VCaP (cell line): ENCODE results near the gene TIMM17B.

Experiments
- H3K27ac ChIP-seq: fragments of 450-650 bp; 2 replicates; pipeline ENCODE4 v1.5.1; 2017
- CTCF ChIP-seq: fragments of 450-650 bp; conservative IDR thresholded peaks from 2 replicates; pipeline ENCODE4 v1.5.1; 2017; ENCODE audit warnings: mild to moderate bottlenecking, moderate library complexity

The TIMM17B gene

GRCh38 chrX:48897625-48898306 lies at the start of gene TIMM17B, which contains the start of gene PQBP1:
TSS of gene TIMM17B (minus strand) at chrX:48897768. CDS start at chrX:48897749, 19 bp downstream.
TSS of gene PQBP1 (plus strand) at chrX:48897930. CDS start at chrX:48898510, 580 bp downstream.
- TF ChIP-seq CTCF: no peak
- H3K27ac ChIP-seq: peak within 1 kb of the TSS; percentile 74

GRCh38 chrX:48945517-48946348 lies 48.2 kb upstream of the TIMM17B start:
- no peak overlapping the region for H3K27ac ChIP-seq
- TF ChIP-seq CTCF: peak; percentile 72

- no peak for TF ChIP-seq CTCF
- H3K27ac ChIP-seq: no peak overlapping the region
These were observed 45.3 kb upstream of the TIMM17B start for GRCh38 chrX:48942895-48943294.

- H3K27ac ChIP-seq: no peak overlapping the region
- no peak for TF ChIP-seq CTCF
These were observed 42.9 kb upstream of the TIMM17B start for GRCh38 chrX:48940404-48940955.

- no peak for TF ChIP-seq CTCF
- no peak overlapping the region for H3K27ac ChIP-seq
These were observed 42.1 kb upstream of the TIMM17B start for GRCh38 chrX:48939524-48940228.

GRCh38 chrX:48938721-48939425 lies 41.3 kb upstream of the TIMM17B start:
- TF ChIP-seq CTCF: no peak
- H3K27ac ChIP-seq: no peak overlapping the region
